HL-60 (cell line): ENCODE results near the gene TEKTIP1.

ENCODE experiments used
- DNase-seq, 2 experiments: peaks; one replicate each; pipeline ENCODE4 v3.0.0-alpha.2; 2010 to 2020; ENCODE audit warnings: low read depth in 1 of 2, low spot score in 1 of 2
- H3K27ac ChIP-seq: fragments of 250-450 bp; sonication (Bioruptor Pico); replicated peaks from 2 replicates; pipeline ENCODE4 v1.5.1; 2020; ENCODE audit warnings: mild to moderate bottlenecking, moderate library complexity
- H3K27me3 ChIP-seq: fragments of 250-450 bp; sonication (Bioruptor Pico); 2 replicates; pipeline ENCODE4 v1.5.1; 2021; ENCODE audit warnings: mild to moderate bottlenecking, moderate library complexity; ENCODE audit not compliant: insufficient read depth, poor library complexity, severe bottlenecking
- H3K4me3 ChIP-seq: replicated peaks from 2 replicates; pipeline ENCODE4 v1.5.1; 2011; ENCODE audit warnings: mild to moderate bottlenecking, control low read depth, low read length; ENCODE audit not compliant: insufficient read depth
- CTCF ChIP-seq: IDR thresholded peaks from one replicate; pipeline ENCODE4 v1.5.1; 2011; ENCODE audit warnings: low read length, control low read depth, inconsistent platforms; ENCODE audit not compliant: insufficient read depth
- GABPA ChIP-seq: IDR thresholded peaks from 2 replicates; pipeline ENCODE4 v1.6.1; 2012; ENCODE audit warnings: low read depth
- POLR2AphosphoS5 ChIP-seq: IDR thresholded peaks from 2 replicates; pipeline ENCODE4 v1.6.1; 2012; ENCODE audit warnings: low read depth
- REST ChIP-seq: IDR thresholded peaks from 2 replicates; pipeline ENCODE4 v1.6.1; 2012; ENCODE audit warnings: low read depth; ENCODE audit not compliant: insufficient replicate concordance
- SPI1 ChIP-seq: IDR thresholded peaks from 2 replicates; pipeline ENCODE4 v1.6.1; 2012; ENCODE audit warnings: low read depth, mild to moderate bottlenecking, borderline replicate concordance

TEKTIP1 gene

GRCh38 chr19:3519126-3519525 lies 19.8 kb upstream of the TEKTIP1 start:
- no peak overlapping the region for H3K4me3 ChIP-seq
- no peak overlapping the region for H3K27ac ChIP-seq
- H3K27me3 ChIP-seq, result no peaks in the 10 kb centered on the region
- TF ChIP-seq GABPA (no peak), CTCF (no peak), POLR2AphosphoS5 (no peak), REST (no peak), SPI1 (no peak)
- no peak for DNase-seq

GRCh38 chr19:3520166-3521103 lies 18.5 kb upstream of the TEKTIP1 start:
- no peak for DNase-seq
- no peak for TF ChIP-seq REST
- H3K27ac ChIP-seq, result no peak overlapping the region
- H3K4me3 ChIP-seq, result no peak overlapping the region
- H3K27me3 ChIP-seq, result no peaks in the 10 kb centered on the region

- Histone ChIP-seq H3K4me3 (no peak overlapping the region), H3K27ac (no peak overlapping the region), H3K27me3 (no peaks in the 10 kb centered on the region)
- DNase-seq, result no peak
- TF ChIP-seq GABPA (no peak), POLR2AphosphoS5 (no peak), SPI1 (no peak), REST (no peak), CTCF (no peak)
Measured at GRCh38 chr19:3521104-3521445, 17.9 kb upstream of the TEKTIP1 start.
